HG03139 (cell line): ENCODE data around the gene SORCS2.

Source experiments
- ATAC-seq: cut with Tn5 transposase; IDR thresholded peaks from one replicate; pipeline ENCODE4 v1.9.1; 2021; ENCODE audit not compliant: unreplicated experiment

The SORCS2 gene

GRCh38 chr4:7638984-7639789 is 446.8 kb downstream of the SORCS2 start:
- ATAC-seq: no peak

- no peak for ATAC-seq
Measured at GRCh38 chr4:7640136-7640535, 447.8 kb downstream of the SORCS2 start.

GRCh38 chr4:7641712-7642111 is 449.4 kb downstream of the SORCS2 start:
- no peak for ATAC-seq

GRCh38 chr4:7642741-7643458 is 450.6 kb downstream of the SORCS2 start:
- ATAC-seq: no peak

- no peak for ATAC-seq
Measured at GRCh38 chr4:7645158-7645557, 452.8 kb downstream of the SORCS2 start.

GRCh38 chr4:7645956-7646355 is 453.6 kb downstream of the SORCS2 start:
- ATAC-seq: no peak

GRCh38 chr4:7646384-7647061 is 454.2 kb downstream of the SORCS2 start:
- no peak for ATAC-seq

GRCh38 chr4:7647186-7647585 is 454.8 kb downstream of the SORCS2 start:
- no peak for ATAC-seq

GRCh38 chr4:7647600-7648543 is 455.5 kb downstream of the SORCS2 start:
- ATAC-seq: no peak

GRCh38 chr4:7648544-7649395 is 456.4 kb downstream of the SORCS2 start:
- ATAC-seq: no peak

- no peak for ATAC-seq
Measured at GRCh38 chr4:7649411-7649740, 457.0 kb downstream of the SORCS2 start.

- no peak for ATAC-seq
Measured at GRCh38 chr4:7649741-7650531, 457.6 kb downstream of the SORCS2 start.

- ATAC-seq: no peak
Measured at GRCh38 chr4:7650606-7651385, 458.5 kb downstream of the SORCS2 start.

- ATAC-seq: no peak
Measured at GRCh38 chr4:7651461-7651921, 459.2 kb downstream of the SORCS2 start.

GRCh38 chr4:7652006-7652405 is 459.7 kb downstream of the SORCS2 start:
- no peak for ATAC-seq

- ATAC-seq: no peak
Measured at GRCh38 chr4:7652451-7652881, 460.1 kb downstream of the SORCS2 start.

- no peak for ATAC-seq
Measured at GRCh38 chr4:7652906-7653305, 460.6 kb downstream of the SORCS2 start.
